Activated CD4-positive, alpha-beta T cell treated with anti-CD3 and anti-CD28 coated beads, Interleukin-10, Interleukin-2, amounts not matched to agents 100 ng/mL and 50 ng/mL, durations not matched to agents 16 hours and 8 hours (primary cell): ENCODE measurements around the gene RAX2.
A peak's percentile ranks its signal among the peaks of the same experiment; 100 is the strongest.

Source experiments
- DNase-seq: peaks from one replicate; pipeline ENCODE4 v3.0.0-alpha.2; 2020

RAX2 gene

GRCh38 chr19:3722443-3723109 lies 49.5 kb downstream of the RAX2 start:
- no peak for DNase-seq

- no peak for DNase-seq
These were observed 50.1 kb downstream of the RAX2 start for GRCh38 chr19:3721887-3722442.

GRCh38 chr19:3721131-3721886 lies 50.7 kb downstream of the RAX2 start:
- peak; percentile 83 for DNase-seq

GRCh38 chr19:3720349-3720917 lies 51.6 kb downstream of the RAX2 start:
- DNase-seq = no peak

GRCh38 chr19:3719868-3720267 lies 52.2 kb downstream of the RAX2 start:
- no peak for DNase-seq
